HEK293 (cell line): ENCODE data around the gene DEPDC5.

Experiments used
- CTCF ChIP-seq: fragments of 450-650 bp; formaldehyde crosslinking; IDR thresholded peaks from 2 replicates; pipeline ENCODE4 v1.5.1; 2016; ENCODE audit warnings: missing biosample characterization, missing genetic modification characterization
- ZNF274 ChIP-seq, 2 experiments: fragments of 200-500 bp in 1 of 2; fragments of 450-650 bp in 1 of 2; sonication (Bioruptor generic) in 1 of 2; formaldehyde crosslinking in 1 of 2; IDR thresholded peaks; 2 replicates each; pipeline versions ENCODE4 v1.5.1 to v1.6.1; 2014 to 2016; ENCODE audit warnings: borderline replicate concordance in 1 of 2, inconsistent platforms in 1 of 2, low read length in 1 of 2, missing biosample characterization in 1 of 2, missing genetic modification characterization in 1 of 2

- TF ChIP-seq CTCF = no peak
- no peak for TF ChIP-seq ZNF274 (IDR thresholded peaks at IDR 0.05; ENCODE audit: low read length)
- no peak for TF ChIP-seq ZNF274 (tag by site-specific recombination; IDR thresholded peaks at IDR 0.05; ENCODE audit: borderline replicate concordance)
These were observed 190.3 kb downstream of the DEPDC5 start, which contains the start of gene YWHAH for GRCh38 chr22:31943978-31944699.
